Stimulated activated CD4-positive, alpha-beta T cell treated with anti-CD3 and anti-CD28 coated beads, TNF-alpha, amount 100 ng/mL, for 4 hours (primary cell): Measurements from ENCODE around the gene HBQ1.
"Not testable (repeated sequence)": the region's sequence is repeated elsewhere in the genome, so short reads cannot be mapped to it uniquely, and the experiment has no call there.

Source experiments
- DNase-seq, 3 experiments: peaks; one replicate each; pipeline ENCODE4 v3.0.0-alpha.2; 2020; ENCODE audit warnings: low read depth in 3 of 3

The HBQ1 gene

GRCh38 chr16:160691-161190 lies 19.5 kb upstream of the HBQ1 start:
- no peak for DNase-seq

- no peak for DNase-seq
These were observed 17.8 kb upstream of the HBQ1 start for GRCh38 chr16:162271-162991.

GRCh38 chr16:163139-163538 lies 17.1 kb upstream of the HBQ1 start:
- not testable (repeated sequence) for DNase-seq

- DNase-seq = not testable (repeated sequence)
These were observed 16.6 kb upstream of the HBQ1 start for GRCh38 chr16:163696-164095.

- not testable (repeated sequence) for DNase-seq
These were observed 16.0 kb upstream of the HBQ1 start for GRCh38 chr16:164134-164823.

DNA sequence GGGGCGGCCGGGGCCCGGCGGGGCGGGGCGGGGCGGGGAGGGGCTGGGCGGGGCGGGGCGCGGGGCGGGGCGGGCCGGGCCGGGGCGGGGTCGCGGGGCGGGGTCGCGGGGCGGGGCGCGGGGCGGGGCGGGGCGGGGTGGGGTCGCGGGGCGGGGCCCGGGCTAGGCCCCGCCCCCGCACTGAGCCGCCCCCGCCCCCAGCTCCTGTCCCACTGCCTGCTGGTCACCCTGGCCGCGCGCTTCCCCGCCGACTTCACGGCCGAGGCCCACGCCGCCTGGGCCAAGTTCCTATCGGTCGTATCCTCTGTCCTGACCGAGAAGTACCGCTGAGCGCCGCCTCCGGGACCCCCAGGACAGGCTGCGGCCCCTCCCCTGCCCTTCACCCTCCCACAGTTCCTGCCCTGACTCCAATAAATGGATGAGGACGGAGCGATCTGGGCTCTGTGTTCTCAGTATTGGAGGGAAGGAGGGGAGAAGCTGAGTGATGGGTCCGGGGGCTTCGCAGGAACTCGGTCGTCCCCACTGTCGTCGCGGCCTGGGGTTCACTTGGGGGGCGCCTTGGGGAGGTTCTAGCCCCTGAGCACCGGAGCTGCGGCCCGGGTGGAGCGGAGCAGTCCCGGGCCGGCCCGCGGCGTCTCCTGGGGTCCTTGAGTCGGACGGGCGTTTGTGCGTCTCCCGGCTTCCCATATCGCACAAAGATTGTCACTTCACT lies 15.3 kb upstream of the HBQ1 start:
- no peak for DNase-seq

DNA sequence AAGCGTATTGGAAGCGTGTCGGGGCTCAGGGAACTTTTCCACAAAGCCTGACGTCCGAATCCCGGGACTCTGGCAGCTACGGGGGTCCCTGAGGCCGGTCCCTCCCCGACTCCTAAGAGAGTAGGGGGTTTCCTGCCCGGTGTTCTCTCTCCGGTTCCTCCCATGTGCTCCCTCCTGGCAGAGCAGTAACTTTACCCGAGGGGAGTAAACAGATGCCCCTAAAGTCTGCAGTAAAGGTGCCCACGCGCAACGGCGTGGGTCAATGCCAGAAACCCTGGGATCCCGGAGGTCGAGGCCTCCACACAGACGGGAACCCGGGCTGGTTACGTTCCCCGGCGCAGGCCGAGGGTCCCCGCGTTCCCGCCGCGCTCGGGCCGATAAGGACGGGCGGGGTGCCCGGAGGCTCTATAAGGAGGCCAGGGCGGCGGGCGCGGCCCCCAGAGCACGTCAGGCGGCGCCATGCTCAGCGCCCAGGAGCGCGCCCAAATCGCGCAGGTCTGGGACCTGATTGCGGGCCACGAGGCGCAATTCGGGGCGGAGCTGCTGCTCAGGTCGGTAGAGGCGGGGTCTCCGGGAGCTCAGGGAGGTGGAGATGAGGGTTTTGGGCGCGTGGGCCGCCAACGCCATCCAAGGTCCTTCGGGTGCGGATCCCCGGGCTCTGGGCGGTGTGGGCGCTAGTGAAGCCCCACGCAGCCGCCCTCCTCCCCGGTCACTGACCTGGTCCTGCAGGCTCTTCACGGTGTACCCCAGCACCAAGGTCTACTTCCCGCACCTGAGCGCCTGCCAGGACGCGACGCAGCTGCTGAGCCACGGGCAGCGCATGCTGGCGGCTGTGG lies 14.5 kb upstream of the HBQ1 start, which contains the start of gene HBM:
Gene HBM (plus strand): TSS at position 440 of the 836 bp plus-strand sequence. CDS start 20 bp downstream, at position 460.
- no peak for DNase-seq

DNA sequence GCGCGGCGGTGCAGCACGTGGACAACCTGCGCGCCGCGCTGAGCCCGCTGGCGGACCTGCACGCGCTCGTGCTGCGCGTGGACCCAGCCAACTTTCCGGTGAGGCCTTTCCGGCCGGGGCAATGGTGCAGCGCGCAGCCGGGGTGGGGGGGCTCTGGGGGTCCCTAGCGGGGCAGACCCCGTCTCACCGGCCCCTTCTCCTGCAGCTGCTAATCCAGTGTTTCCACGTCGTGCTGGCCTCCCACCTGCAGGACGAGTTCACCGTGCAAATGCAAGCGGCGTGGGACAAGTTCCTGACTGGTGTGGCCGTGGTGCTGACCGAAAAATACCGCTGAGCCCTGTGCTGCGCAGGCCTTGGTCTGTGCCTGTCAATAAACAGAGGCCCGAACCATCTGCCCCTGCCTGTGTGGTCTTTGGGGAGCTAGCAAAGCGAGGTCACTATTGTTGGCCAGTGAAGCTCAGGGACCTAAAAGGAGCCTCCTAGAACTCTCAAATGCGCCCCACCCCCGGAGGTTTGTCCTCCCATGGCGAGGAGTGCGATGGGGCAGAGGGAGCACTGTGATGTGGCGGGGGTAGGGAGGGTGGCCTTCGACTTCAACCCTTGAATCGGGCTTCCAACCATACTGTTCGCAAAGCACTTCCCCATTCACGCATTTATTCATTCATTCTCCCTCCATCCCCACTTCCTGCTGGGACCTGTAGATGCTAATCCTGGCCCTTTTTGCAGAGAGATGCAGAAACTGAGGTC lies 13.7 kb upstream of the HBQ1 start:
- DNase-seq = no peak

GRCh38 chr16:167122-167690 lies 13.1 kb upstream of the HBQ1 start:
- DNase-seq = no peak

- DNase-seq = no peak
These were observed 11.8 kb upstream of the HBQ1 start for GRCh38 chr16:168424-168823.

DNA sequence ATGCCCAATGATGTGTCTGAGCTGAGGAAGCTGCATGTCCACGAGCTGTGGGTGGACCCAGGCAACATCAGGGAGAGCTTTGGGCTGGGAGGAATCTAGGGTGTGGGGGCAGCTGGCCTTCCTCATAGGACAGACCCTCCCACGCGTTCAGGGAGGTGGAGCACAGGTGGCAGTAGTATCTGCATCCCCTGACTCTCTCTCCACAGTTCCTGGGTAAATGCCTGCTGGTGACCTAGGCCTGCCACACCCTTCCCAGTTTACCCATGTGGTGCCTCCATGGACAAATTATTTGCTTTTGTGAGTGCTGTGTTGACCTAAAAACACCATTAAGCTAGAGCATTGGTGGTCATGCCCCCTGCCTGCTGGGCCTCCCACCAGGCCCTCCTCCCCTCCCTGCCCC lies 11.2 kb upstream of the HBQ1 start:
- no peak for DNase-seq

DNA sequence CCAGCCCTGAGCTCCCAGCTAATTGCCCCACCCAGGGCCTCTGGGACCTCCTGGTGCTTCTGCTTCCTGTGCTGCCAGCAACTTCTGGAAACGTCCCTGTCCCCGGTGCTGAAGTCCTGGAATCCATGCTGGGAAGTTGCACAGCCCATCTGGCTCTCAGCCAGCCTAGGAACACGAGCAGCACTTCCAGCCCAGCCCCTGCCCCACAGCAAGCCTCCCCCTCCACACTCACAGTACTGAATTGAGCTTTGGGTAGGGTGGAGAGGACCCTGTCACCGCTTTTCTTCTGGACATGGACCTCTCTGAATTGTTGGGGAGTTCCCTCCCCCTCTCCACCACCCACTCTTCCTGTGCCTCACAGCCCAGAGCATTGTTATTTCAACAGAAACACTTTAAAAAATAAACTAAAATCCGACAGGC lies 10.2 kb upstream of the HBQ1 start:
- not testable (repeated sequence) for DNase-seq

DNA sequence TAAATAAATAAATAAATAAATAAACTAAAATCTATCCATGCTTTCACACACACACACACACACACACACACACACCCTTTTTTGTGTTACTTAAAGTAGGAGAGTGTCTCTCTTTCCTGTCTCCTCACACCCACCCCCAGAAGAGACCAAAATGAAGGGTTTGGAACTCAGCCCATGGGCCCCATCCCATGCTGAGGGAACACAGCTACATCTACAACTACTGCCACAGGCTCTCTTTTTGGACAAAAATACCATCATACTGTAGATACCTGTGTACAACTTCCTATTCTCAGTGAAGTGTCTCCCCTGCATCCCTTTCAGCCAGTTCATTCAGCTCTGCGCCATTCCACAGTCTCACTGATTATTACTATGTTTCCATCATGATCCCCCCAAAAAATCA lies 9.5 kb upstream of the HBQ1 start:
- DNase-seq = no peak

DNA sequence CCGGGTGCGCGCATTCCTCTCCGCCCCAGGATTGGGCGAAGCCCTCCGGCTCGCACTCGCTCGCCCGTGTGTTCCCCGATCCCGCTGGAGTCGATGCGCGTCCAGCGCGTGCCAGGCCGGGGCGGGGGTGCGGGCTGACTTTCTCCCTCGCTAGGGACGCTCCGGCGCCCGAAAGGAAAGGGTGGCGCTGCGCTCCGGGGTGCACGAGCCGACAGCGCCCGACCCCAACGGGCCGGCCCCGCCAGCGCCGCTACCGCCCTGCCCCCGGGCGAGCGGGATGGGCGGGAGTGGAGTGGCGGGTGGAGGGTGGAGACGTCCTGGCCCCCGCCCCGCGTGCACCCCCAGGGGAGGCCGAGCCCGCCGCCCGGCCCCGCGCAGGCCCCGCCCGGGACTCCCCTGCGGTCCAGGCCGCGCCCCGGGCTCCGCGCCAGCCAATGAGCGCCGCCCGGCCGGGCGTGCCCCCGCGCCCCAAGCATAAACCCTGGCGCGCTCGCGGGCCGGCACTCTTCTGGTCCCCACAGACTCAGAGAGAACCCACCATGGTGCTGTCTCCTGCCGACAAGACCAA lies 7.8 kb upstream of the HBQ1 start, which contains the start of gene HBA2:
Gene HBA2 (plus strand): TSS at position 503 of the 568 bp plus-strand sequence. CDS start 37 bp downstream, at position 540.
- DNase-seq = not testable (repeated sequence)

GRCh38 chr16:173211-173854 lies 6.9 kb upstream of the HBQ1 start:
- not testable (repeated sequence) for DNase-seq

GRCh38 chr16:173928-174769 lies 6.1 kb upstream of the HBQ1 start:
- not testable (repeated sequence) for DNase-seq

DNA sequence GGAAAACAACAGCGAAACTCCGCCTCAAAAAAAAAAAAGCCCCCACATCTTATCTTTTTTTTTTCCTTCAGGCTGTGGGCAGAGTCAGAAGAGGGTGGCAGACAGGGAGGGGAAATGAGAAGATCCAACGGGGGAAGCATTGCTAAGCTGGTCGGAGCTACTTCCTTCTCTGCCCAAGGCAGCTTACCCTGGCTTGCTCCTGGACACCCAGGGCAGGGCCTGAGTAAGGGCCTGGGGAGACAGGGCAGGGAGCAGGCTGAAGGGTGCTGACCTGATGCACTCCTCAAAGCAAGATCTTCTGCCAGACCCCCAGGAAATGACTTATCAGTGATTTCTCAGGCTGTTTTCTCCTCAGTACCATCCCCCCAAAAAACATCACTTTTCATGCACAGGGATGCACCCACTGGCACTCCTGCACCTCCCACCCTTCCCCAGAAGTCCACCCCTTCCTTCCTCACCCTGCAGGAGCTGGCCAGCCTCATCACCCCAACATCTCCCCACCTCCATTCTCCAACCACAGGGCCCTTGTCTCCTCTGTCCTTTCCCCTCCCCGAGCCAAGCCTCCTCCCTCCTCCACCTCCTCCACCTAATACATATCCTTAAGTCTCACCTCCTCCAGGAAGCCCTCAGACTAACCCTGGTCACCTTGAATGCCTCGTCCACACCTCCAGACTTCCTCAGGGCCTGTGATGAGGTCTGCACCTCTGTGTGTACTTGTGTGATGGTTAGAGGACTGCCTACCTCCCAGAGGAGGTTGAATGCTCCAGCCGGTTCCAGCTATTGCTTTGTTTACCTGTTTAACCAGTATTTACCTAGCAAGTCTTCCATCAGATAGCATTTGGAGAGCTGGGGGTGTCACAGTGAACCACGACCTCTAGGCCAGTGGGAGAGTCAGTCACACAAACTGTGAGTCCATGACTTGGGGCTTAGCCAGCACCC lies 5.0 kb upstream of the HBQ1 start:
- no peak for DNase-seq
